OCI-M1 (cell line): ENCODE data around the gene ST14.

Experiments
- DNase-seq: peaks from one replicate; lab custom pipeline; 2025; lab: John Stamatoyannopoulos, UW

ST14 gene

GRCh38 chr11:130159657-130160497 lies at the start of gene ST14:
Gene ST14 (plus strand): TSS chr11:130159782. CDS start chr11:130159980, 198 bp downstream.
- no peak for DNase-seq

DNA sequence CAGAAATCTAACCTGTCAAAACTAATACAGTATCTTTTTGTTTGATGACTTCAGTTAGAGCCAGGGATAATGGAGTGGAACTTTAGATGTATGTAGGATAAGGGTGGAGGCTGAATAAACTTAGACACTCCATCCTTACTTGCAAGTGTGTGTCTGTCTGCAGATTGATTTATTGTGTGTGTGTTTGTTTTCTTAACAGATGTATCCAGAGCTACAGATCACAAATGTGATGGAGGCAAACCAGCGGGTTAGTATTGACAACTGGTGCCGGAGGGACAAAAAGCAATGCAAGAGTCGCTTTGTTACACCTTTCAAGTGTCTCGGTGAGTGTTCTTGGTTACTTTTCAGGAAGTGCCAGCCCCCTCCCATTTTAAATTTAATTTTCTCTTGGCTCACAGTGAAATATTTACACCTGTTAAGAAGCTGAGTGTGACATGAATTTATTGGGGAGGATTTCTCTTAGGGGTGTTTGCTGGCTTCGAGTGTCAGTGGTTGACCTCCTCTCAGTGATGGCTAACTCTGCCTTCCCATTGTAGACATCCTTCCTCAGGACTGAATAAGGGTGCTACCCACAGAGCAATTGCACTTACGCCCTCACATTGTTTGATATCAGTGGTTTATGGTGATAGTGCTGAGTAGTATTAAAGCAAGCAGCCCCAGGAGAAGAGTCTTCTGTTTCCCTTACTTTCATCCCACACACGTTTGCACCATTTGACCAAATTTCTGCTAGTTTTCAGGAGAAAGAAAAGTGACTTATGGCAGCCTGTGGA lies 49.1 kb upstream of the ST14 start:
- DNase-seq: no peak

GRCh38 chr11:130112071-130112830 lies 47.3 kb upstream of the ST14 start:
- DNase-seq: no peak

DNA sequence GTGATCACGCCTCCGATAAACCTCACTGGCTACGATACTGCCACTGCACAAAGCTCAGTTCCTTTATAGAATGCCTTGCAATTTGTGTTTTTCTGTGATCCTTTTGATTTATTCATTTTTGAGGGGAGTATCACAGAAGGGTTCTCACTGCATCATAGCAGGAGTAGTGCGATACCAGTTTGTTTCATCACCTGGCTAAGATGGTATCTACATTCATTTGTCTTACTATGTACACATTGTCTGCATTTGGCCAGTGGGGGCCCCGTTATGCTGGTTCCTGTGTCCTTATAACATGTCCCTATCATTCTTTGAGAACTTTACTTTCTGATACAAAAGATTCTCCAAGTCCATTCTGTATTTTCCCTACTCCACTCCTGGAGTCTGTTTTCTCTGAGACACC lies 45.3 kb upstream of the ST14 start:
- DNase-seq: no peak

- DNase-seq: no peak
Measured at GRCh38 chr11:130114726-130115125, 44.9 kb upstream of the ST14 start.

DNA sequence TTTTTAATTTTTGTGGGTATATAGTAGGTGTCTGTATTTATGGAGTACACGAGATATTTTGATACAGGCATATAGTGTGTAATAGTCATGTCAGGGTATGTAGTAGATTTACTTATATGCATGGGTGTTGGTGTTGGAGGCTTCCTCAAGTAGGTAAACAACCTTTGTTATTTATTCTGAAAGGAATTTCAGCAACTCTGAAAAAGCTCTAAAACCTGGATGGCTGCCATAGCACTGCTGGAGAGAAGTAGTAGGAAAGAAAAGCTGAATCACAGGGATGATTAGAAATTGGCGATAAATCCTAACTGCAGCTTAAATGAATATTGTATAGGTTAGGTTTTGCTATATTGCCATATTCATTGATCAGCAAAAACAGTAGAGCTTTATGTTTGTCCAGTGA lies 44.4 kb upstream of the ST14 start:
- no peak for DNase-seq

- DNase-seq: no peak
Measured at GRCh38 chr11:130118165-130118564, 41.4 kb upstream of the ST14 start.

- no peak for DNase-seq
Measured at GRCh38 chr11:130118636-130119387, 40.8 kb upstream of the ST14 start.

- DNase-seq: no peak
Measured at GRCh38 chr11:130120045-130120444, 39.5 kb upstream of the ST14 start.

GRCh38 chr11:130121445-130121978 lies 38.1 kb upstream of the ST14 start:
- DNase-seq: no peak

GRCh38 chr11:130122141-130122575 lies 37.4 kb upstream of the ST14 start:
- no peak for DNase-seq

- no peak for DNase-seq
Measured at GRCh38 chr11:130123414-130124040, 36.1 kb upstream of the ST14 start.

GRCh38 chr11:130124096-130124495 lies 35.5 kb upstream of the ST14 start:
- DNase-seq: peak; percentile 28

DNA sequence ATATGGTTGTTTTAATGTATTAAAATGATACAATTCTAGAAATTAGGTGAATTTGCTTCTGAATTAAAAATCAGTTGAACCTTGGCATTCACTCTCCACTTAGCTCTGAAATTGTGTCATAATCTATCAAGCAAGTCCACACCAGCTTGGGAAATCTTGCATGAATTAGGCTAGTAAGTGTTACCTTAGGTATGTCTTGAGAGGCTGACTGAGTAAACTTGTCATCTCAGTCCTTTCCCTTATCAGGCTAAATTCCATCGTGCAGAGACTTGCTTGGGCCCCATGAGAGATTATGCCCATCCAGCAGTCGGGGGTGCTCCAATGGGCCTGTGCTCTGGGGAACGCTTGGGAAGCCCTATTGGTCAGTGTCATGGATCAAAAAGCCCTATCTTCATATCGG lies 33.9 kb upstream of the ST14 start:
- DNase-seq: no peak

DNA sequence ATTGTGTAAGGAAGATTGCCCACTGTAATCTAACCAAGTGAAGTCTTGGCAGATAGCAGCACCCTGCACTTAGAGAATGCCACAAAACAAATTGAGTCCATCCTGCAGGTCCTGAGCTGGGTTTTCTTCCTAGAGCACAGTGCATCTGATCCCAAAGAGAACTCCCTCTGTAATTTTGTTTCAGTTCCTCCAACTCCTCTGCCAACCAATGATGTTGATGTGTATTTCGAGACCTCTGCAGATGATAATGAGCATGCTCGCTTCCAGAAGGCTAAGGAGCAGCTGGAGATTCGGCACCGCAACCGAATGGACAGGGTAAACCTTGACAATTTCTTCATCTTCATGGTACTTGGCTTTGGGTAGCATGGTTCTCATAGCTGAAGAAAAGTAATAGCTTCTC lies 33.1 kb upstream of the ST14 start:
- DNase-seq: no peak

DNA sequence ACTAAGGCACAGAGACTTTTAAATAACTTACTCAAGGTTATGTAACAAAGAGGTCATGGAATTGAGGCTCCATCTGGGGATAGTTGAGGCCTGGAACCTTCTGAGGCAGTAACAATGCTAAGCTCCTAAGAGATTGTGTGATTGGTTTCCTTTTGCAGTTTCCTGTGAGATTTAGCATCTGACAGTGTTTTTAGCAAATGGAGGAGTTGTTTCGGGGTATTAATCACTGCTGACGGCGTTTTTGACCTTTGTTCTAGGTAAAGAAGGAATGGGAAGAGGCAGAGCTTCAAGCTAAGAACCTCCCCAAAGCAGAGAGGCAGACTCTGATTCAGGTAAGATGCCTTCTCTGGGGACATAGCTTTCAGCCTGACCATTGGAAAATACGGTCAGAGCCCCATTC lies 32.1 kb upstream of the ST14 start:
- no peak for DNase-seq

DNA sequence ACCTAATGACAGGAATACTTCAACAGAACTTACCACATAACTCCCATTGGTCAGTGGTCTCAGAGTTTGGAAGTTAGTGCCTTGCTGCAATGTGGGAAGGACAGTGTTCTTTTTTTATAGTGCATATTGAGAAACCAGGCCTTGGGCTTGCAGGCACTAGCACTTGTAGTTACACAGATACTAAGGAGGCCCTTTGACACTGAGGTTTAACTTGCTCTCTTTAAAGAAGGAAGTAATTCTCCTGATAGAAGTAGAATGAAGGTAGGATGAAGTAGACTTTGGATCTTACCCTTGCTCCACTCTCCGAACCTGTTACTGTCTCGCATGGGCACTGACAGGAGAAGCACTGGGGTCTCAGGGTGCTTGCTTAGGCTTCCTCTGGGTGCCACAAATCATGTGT lies 31.0 kb upstream of the ST14 start:
- DNase-seq: no peak

DNA sequence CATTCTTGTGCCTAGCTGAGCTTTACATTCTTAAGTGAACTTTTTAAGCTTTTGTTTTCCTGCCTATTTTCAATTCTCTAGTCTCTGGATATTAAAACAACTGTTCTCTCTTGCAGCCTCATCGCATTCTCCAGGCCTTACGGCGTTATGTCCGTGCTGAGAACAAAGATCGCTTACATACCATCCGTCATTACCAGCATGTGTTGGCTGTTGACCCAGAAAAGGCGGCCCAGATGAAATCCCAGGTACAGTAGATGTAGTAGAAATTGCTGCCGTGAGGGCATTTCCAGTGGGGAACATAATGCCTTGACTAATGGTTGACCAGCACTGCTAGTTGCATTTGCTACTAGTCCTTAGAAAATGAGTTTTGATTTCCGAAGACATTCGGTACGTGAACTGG lies 29.7 kb upstream of the ST14 start:
- DNase-seq: no peak

- peak; percentile 92 for DNase-seq
Measured at GRCh38 chr11:130131961-130132850, 27.4 kb upstream of the ST14 start.

GRCh38 chr11:130133716-130134115 lies 25.9 kb upstream of the ST14 start:
- DNase-seq: no peak
